ENCODE data around the gene PON1.

The PON1 gene

GRCh38 chr7:95318501-95319100 lies 5.7 kb downstream of the PON1 start:
- TF ChIP-seq CTCF (IDR thresholded peaks at IDR 0.05; ENCODE audit: low read depth, low read length): no peak
- no peak overlapping the region for H3K4me3 ChIP-seq (replicated peaks in 1 of 2; ENCODE audit: low read depth in 2 of 2, low read length in 2 of 2)
- no peak for DNase-seq (ENCODE audit: low read depth in 2 of 2)

GRCh38 chr7:95317966-95318365 lies 6.4 kb downstream of the PON1 start:
- no peak for DNase-seq (ENCODE audit: low read depth in 2 of 2)
- TF ChIP-seq CTCF (IDR thresholded peaks at IDR 0.05; ENCODE audit: low read depth, low read length): no peak
- H3K4me3 ChIP-seq (replicated peaks in 1 of 2; ENCODE audit: low read depth in 2 of 2, low read length in 2 of 2): no peak overlapping the region

GRCh38 chr7:95317546-95317945 lies 6.8 kb downstream of the PON1 start:
- no peak for DNase-seq (ENCODE audit: low read depth in 2 of 2)
- no peak for TF ChIP-seq CTCF (IDR thresholded peaks at IDR 0.05; ENCODE audit: low read depth, low read length)
- H3K4me3 ChIP-seq (replicated peaks in 1 of 2; ENCODE audit: low read depth in 2 of 2, low read length in 2 of 2): no peak overlapping the region

GRCh38 chr7:95316588-95316987 lies 7.7 kb downstream of the PON1 start:
- no peak for DNase-seq (ENCODE audit: low read depth in 2 of 2)
- H3K4me3 ChIP-seq (replicated peaks in 1 of 2; ENCODE audit: low read depth in 2 of 2, low read length in 2 of 2): no peak overlapping the region
- no peak for TF ChIP-seq CTCF (IDR thresholded peaks at IDR 0.05; ENCODE audit: low read depth, low read length)

GRCh38 chr7:95312561-95312960 lies 11.8 kb downstream of the PON1 start:
- H3K4me3 ChIP-seq (replicated peaks in 1 of 2; ENCODE audit: low read depth in 2 of 2, low read length in 2 of 2): no peak overlapping the region
- no peak for TF ChIP-seq CTCF (IDR thresholded peaks at IDR 0.05; ENCODE audit: low read depth, low read length)
- no peak for DNase-seq (ENCODE audit: low read depth in 2 of 2)

GRCh38 chr7:95311389-95311788 lies 12.9 kb downstream of the PON1 start:
- DNase-seq (ENCODE audit: low read depth in 2 of 2): no peak
- TF ChIP-seq CTCF (IDR thresholded peaks at IDR 0.05; ENCODE audit: low read depth, low read length): no peak
- no peak overlapping the region for H3K4me3 ChIP-seq (replicated peaks in 1 of 2; ENCODE audit: low read depth in 2 of 2, low read length in 2 of 2)

- H3K4me3 ChIP-seq (replicated peaks in 1 of 2; ENCODE audit: low read depth in 2 of 2, low read length in 2 of 2): no peak overlapping the region
- TF ChIP-seq CTCF (IDR thresholded peaks at IDR 0.05; ENCODE audit: low read depth, low read length): no peak
- no peak for DNase-seq (ENCODE audit: low read depth in 2 of 2)
Observed at GRCh38 chr7:95309951-95310350, 14.4 kb downstream of the PON1 start.
